IMR-90 (cell line): ENCODE measurements around the gene CENPA.

ENCODE experiments used
- CEBPB ChIP-seq: IDR thresholded peaks from 2 replicates; pipeline ENCODE4 v1.6.1; 2012; ENCODE audit warnings: low read depth, low read length, improper control_type of control experiment
- CTCF ChIP-seq: conservative IDR thresholded peaks from 2 replicates; pipeline ENCODE4 v1.5.1; 2012; ENCODE audit warnings: mild to moderate bottlenecking, low read depth, low read length, improper control_type of control experiment
- FOS ChIP-seq: fragments of 150-350 bp; IDR thresholded peaks from 2 replicates; pipeline ENCODE4 v1.6.1; 2016; ENCODE audit warnings: low read depth, low read length
- POLR2A ChIP-seq: IDR thresholded peaks from 2 replicates; pipeline ENCODE4 v1.6.1; 2012; ENCODE audit warnings: mild to moderate bottlenecking, low read depth, low read length
- RAD21 ChIP-seq: IDR thresholded peaks from 2 replicates; pipeline ENCODE4 v1.6.1; 2012; ENCODE audit warnings: low read length, improper control_type of control experiment
- RCOR1 ChIP-seq: IDR thresholded peaks from 2 replicates; pipeline ENCODE4 v1.6.1; 2012; ENCODE audit warnings: mild to moderate bottlenecking, low read length, improper control_type of control experiment; ENCODE audit not compliant: insufficient replicate concordance
- SMC3 ChIP-seq: fragments of 150-350 bp; IDR thresholded peaks from 2 replicates; pipeline ENCODE4 v1.6.1; 2016; ENCODE audit warnings: low read depth, mild to moderate bottlenecking, antibody characterized with exemption, low read length, moderate library complexity
- USF2 ChIP-seq: fragments of 150-350 bp; IDR thresholded peaks from 2 replicates; pipeline ENCODE4 v1.6.1; 2017; ENCODE audit warnings: mild to moderate bottlenecking, antibody characterized with exemption, low read length, low read depth

- TF ChIP-seq CTCF (no peak), POLR2A (no peak), RAD21 (no peak), USF2 (no peak), RCOR1 (no peak), CEBPB (no peak), FOS (no peak), SMC3 (no peak)
Observed at GRCh38 chr2:26778507-26778906, 7.3 kb upstream of the CENPA start.
